HepG2 (cell line): Measurements from ENCODE around the gene RANBP17. TPM values are rescaled to one million over a fixed set of nuclear protein-coding genes. Genes with fewer than 3 reads are reported as not detected.

ENCODE experiments used
- ATAC-seq: fragments of 200-7000 bp; cut with Tn5 transposase; 3 replicates; pipeline ENCODE4 v1.9.1; 2020; ENCODE audit warnings: mild to moderate bottlenecking, moderate library complexity
- BruUV-seq: library from RNA; stranded (reverse); fragments of 400-500 nt; replicated peaks from 2 replicates; lab custom pipeline; 2021; lab: Mats Ljungman, UMichigan
- CTCF ChIA-PET: fragments of 300-600 bp; formaldehyde crosslinking; extraction: SDS; loops from one replicate; lab custom pipeline; 2021; ENCODE audit warnings: low total read pairs, inconsistent platforms, low intra/inter-chr PET ratio; lab: Yijun Ruan, JAX
- POLR2A ChIA-PET: fragments of 350-600 bp; sonication (Branson Sonifier 250); formaldehyde crosslinking; loops from one replicate; lab custom pipeline; 2020; ENCODE audit warnings: antibody characterized with exemption, inconsistent platforms; lab: Yijun Ruan, JAX
- DNase-seq: peaks from one replicate; pipeline ENCODE4 v3.0.0-alpha.2; 2015; ENCODE audit warnings: low spot score
- FAIRE-seq: peaks from 3 replicates; lab custom pipeline; 2011; peaks lifted over from hg19 to GRCh38; lab: Jason Lieb, UNC
- H2AFZ ChIP-seq: one replicate; pipeline ENCODE4 v1.6.1; 2011; ENCODE audit warnings: low read length, inconsistent platforms
- H3K27ac ChIP-seq: fragments of 300-600 bp; 3 replicates; pipeline ENCODE4 v1.8.0; 2011; ENCODE audit warnings: mixed run types, mild to moderate bottlenecking, mixed read lengths, low read length, inconsistent platforms; ENCODE audit not compliant: insufficient read depth; ENCODE audit errors: extremely low read length
- H3K27me3 ChIP-seq, 2 experiments: fragments of 200-600 bp in 1 of 2; 2 replicates in 1 of 2; 3 replicates in 1 of 2; pipeline versions ENCODE4 v1.6.0 to v1.8.0; 2011; ENCODE audit warnings: low read length in 2 of 2, mild to moderate bottlenecking in 2 of 2, moderate library complexity in 2 of 2, inconsistent platforms in 1 of 2; ENCODE audit not compliant: insufficient read depth in 2 of 2, control insufficient read depth in 1 of 2
- H3K36me3 ChIP-seq, 2 experiments: fragments of 200-600 bp in 1 of 2; replicated peaks in 1 of 2; 2 replicates in 1 of 2; 3 replicates in 1 of 2; pipeline versions ENCODE4 v1.5.1 to v1.8.0; 2011; ENCODE audit warnings: low read length in 2 of 2, inconsistent platforms in 1 of 2; ENCODE audit not compliant: insufficient read depth in 2 of 2, control insufficient read depth in 1 of 2
- H3K4me1 ChIP-seq: 2 replicates; pipeline ENCODE4 v1.5.1; 2012; ENCODE audit warnings: low read length, inconsistent platforms; ENCODE audit not compliant: insufficient read depth
- H3K4me2 ChIP-seq: 2 replicates; pipeline ENCODE4 v1.6.0; 2011; ENCODE audit warnings: low read depth, low read length, inconsistent platforms
- H3K4me3 ChIP-seq, 3 experiments: fragments of 200-600 bp in 1 of 3; sonication (generic), shearing (Covaris generic) in 1 of 3; replicated peaks in 1 of 3; 2 replicates each; pipeline ENCODE4 v1.5.1; 2011 to 2016; ENCODE audit warnings: low read length in 3 of 3, inconsistent platforms in 2 of 3, low read depth in 2 of 3, mild to moderate bottlenecking in 2 of 3, control low read depth in 1 of 3, mixed read lengths in 1 of 3; ENCODE audit not compliant: insufficient read depth in 1 of 3
- H3K79me2 ChIP-seq: one replicate; pipeline ENCODE4 v1.6.1; 2011; ENCODE audit warnings: low read length, inconsistent platforms; ENCODE audit not compliant: insufficient read depth
- H3K9ac ChIP-seq: 2 replicates; pipeline ENCODE4 v1.6.0; 2011; ENCODE audit warnings: mild to moderate bottlenecking, low read depth, low read length, inconsistent platforms; ENCODE audit not compliant: insufficient read depth
- H3K9me3 ChIP-seq: 2 replicates; pipeline ENCODE4 v1.5.1; 2012; ENCODE audit warnings: mild to moderate bottlenecking, low read length
- H4K20me1 ChIP-seq: 2 replicates; pipeline ENCODE4 v1.6.0; 2011; ENCODE audit warnings: inconsistent platforms, mild to moderate bottlenecking, low read length, moderate library complexity; ENCODE audit not compliant: insufficient read depth
- ARID5B ChIP-seq: IDR thresholded peaks from 2 replicates; pipeline ENCODE4 v1.4.0; 2020; ENCODE audit warnings: mild to moderate bottlenecking, missing genetic modification reagents
- ASH2L ChIP-seq: fragments of 300-600, 200-600 bp; sonication (generic); IDR thresholded peaks from 2 replicates; pipeline ENCODE4 v1.7.0; 2017; ENCODE audit warnings: low read depth, mild to moderate bottlenecking, moderate library complexity, mixed read lengths, low read length; ENCODE audit not compliant: insufficient read length
- DPF2 ChIP-seq: sonication (generic); formaldehyde crosslinking; IDR thresholded peaks from 2 replicates; pipeline ENCODE4 v1.4.0; 2020; ENCODE audit warnings: mild to moderate bottlenecking, low read depth, missing genetic modification reagents, borderline replicate concordance
- KLF6 ChIP-seq: IDR thresholded peaks from 2 replicates; pipeline ENCODE4 v1.8.0; 2016; ENCODE audit warnings: missing biosample characterization, missing genetic modification reagents
- PHF21A ChIP-seq: sonication (generic); formaldehyde crosslinking; IDR thresholded peaks from 2 replicates; pipeline ENCODE4 v1.5.0; 2020; ENCODE audit warnings: mild to moderate bottlenecking, missing genetic modification reagents
- POLR2AphosphoS5 ChIP-seq: IDR thresholded peaks from 2 replicates; pipeline ENCODE4 v1.6.1; 2012; ENCODE audit warnings: low read depth, low read length
- PRDM15 ChIP-seq: sonication (generic); formaldehyde crosslinking; IDR thresholded peaks from 2 replicates; pipeline ENCODE4 v1.4.0; 2020; ENCODE audit warnings: missing genetic modification reagents
- SIN3A ChIP-seq: IDR thresholded peaks from 2 replicates; pipeline ENCODE4 v1.6.1; 2011; ENCODE audit warnings: low read depth, mild to moderate bottlenecking, control low read depth, low read length, borderline replicate concordance
- SRSF4 ChIP-seq: fragments of 200-400 bp; formaldehyde crosslinking; IDR thresholded peaks from one replicate; pipeline ENCODE4 v1.6.1; 2018; ENCODE audit warnings: mild to moderate bottlenecking, low read depth, low read length, moderate library complexity; ENCODE audit not compliant: poor library complexity, severe bottlenecking
- TP53 ChIP-seq: sonication (generic); formaldehyde crosslinking; conservative IDR thresholded peaks from 2 replicates; pipeline ENCODE4 v1.4.0; 2020; ENCODE audit warnings: missing genetic modification reagents
- ZBTB8A ChIP-seq: sonication (generic); formaldehyde crosslinking; IDR thresholded peaks from 2 replicates; pipeline ENCODE4 v1.4.0; 2020; ENCODE audit warnings: mild to moderate bottlenecking, low read depth, missing genetic modification reagents, borderline replicate concordance
- ZFY ChIP-seq: sonication (generic); formaldehyde crosslinking; IDR thresholded peaks from 2 replicates; pipeline ENCODE4 v1.4.0; 2020; ENCODE audit warnings: missing genetic modification reagents
- ZNF430 ChIP-seq: sonication (generic); formaldehyde crosslinking; IDR thresholded peaks from 2 replicates; pipeline ENCODE4 v1.9.0; 2021; ENCODE audit warnings: mild to moderate bottlenecking, missing genetic modification reagents
- ZNF501 ChIP-seq: sonication (generic); formaldehyde crosslinking; IDR thresholded peaks from 2 replicates; pipeline ENCODE4 v1.5.1; 2020; ENCODE audit warnings: mild to moderate bottlenecking, moderate library complexity, missing genetic modification reagents
- ZNF607 ChIP-seq: sonication (generic); formaldehyde crosslinking; IDR thresholded peaks from 2 replicates; pipeline ENCODE4 v1.5.1; 2020; ENCODE audit warnings: missing genetic modification reagents, mild to moderate bottlenecking, borderline replicate concordance
- ZNF83 ChIP-seq: sonication (generic); formaldehyde crosslinking; IDR thresholded peaks from 2 replicates; pipeline ENCODE4 v1.4.0; 2020; ENCODE audit warnings: missing genetic modification reagents, mild to moderate bottlenecking, borderline replicate concordance
- ZNF878 ChIP-seq: sonication (generic); formaldehyde crosslinking; IDR thresholded peaks from 2 replicates; pipeline ENCODE4 v1.8.1; 2023; ENCODE audit warnings: mild to moderate bottlenecking, missing genetic modification reagents, moderate library complexity
- WGBS: methylation state at CpG from one replicate; pipeline ENCODE4 v1.1.6; 2017; ENCODE audit warnings: low lambda C conversion rate; 5-methylcytosine and 5-hydroxymethylcytosine counted together
- in situ Hi-C: cut with HindIII; loops from 2 replicates; pipeline ENCODE4 v1.10.0; 2017; ENCODE audit warnings: low pct_unique_long_range_greater_than_20kb; ENCODE audit not compliant: extremely low pct_ligation_motif_present
- intact Hi-C: fragments of 100-400 bp; cut with micrococcal nuclease; formaldehyde crosslinking; loops from one replicate; pipeline ENCODE4 v1.10.0; 2022; ENCODE audit not compliant: unreplicated experiment
- polyA plus RNA-seq, 8 experiments: library from polyadenylated mRNA; depleted of rRNA in 3 of 8; stranded (reverse) in 7 of 8; unstranded in 1 of 8; fragments of >200 nt; fragmentation: Illumina TruSeq in 4 of 8; extraction: Trizol in 4 of 8; gene quantifications; 2 replicates each; pipeline versions ENCODE4 v1.2.1 to v1.2.3, GENCODE V29; 2011 to 2016; ENCODE audit warnings: low read depth in 4 of 8, missing spikeins in 1 of 8, mixed read lengths in 1 of 8; ENCODE audit not compliant: insufficient read depth in 1 of 8
- total RNA-seq, 5 experiments: library from RNA; depleted of rRNA; stranded (reverse); fragments of >200 nt; fragmentation: Illumina TruSeq; extraction: Trizol; gene quantifications; 2 replicates each; pipeline ENCODE4 v1.2.3, GENCODE V29; 2016; ENCODE audit warnings: low read depth in 1 of 5

RANBP17 gene
- total and polyA plus RNA-seq, 2 of the 13 experiments (the other 11 are each of a cell fraction or from before 2014, with no cell fraction given), result not detected

GRCh38 chr5:171317230-171317629 is 455.4 kb downstream of the RANBP17 start:
- CTCF ChIA-PET, result no interaction called here
- in situ Hi-C loops, result no loop called here

More at GRCh38 chr5:171317230-171317629, 455.4 kb downstream of the RANBP17 start:
- Histone ChIP-seq H3K4me1 (no peaks in the 10 kb centered on the region), H3K36me3 (no peaks in the 10 kb centered on the region), H3K4me2 (no peak overlapping the region), H3K27me3 (peaks cover 5 to 70% of the 10 kb centered on the region in 2 experiments; a peak in 4 of 5 replicates), H3K79me2 (no peaks in the 10 kb centered on the region), H3K9ac (no peak overlapping the region), H2AFZ (no peak overlapping the region), H3K27ac (no peak overlapping the region), H3K9me3 (no peaks in the 10 kb centered on the region), H3K4me3 (no peak overlapping the region), H4K20me1 (no peaks in the 10 kb centered on the region)
- WGBS, result 4% methylated on average over 11 of the region's 11 CpGs
- no TSS peak for BruUV-seq
- TF ChIP-seq POLR2AphosphoS5 (no peak), KLF6 (CRISPR knock-in tag) (no peak), ARID5B (CRISPR knock-in tag) (no peak), ZNF607 (CRISPR knock-in tag) (no peak), TP53 (CRISPR knock-in tag) (no peak), ZFY (CRISPR knock-in tag) (no peak), ZNF878 (no peak), ZNF83 (no peak), PRDM15 (CRISPR knock-in tag) (no peak), PHF21A (no peak), DPF2 (no peak), ZBTB8A (CRISPR knock-in tag) (no peak), ZNF501 (CRISPR knock-in tag) (no peak), SRSF4 (no peak), ASH2L (no peak), SIN3A (no peak), ZNF430 (CRISPR knock-in tag) (no peak)
- ATAC-seq (no peak), FAIRE-seq (no peak), DNase-seq (no peak)
- intact Hi-C loops, result no loop called here
- POLR2A ChIA-PET, result no interaction called here
